T-helper 2 cell treated with Interferon-gamma antibody and Interleukin-4, amounts not matched to agents 100 ng/mL and 5 ng/mL, for 36 hours (primary cell): ENCODE results near the gene LRRC75B. TPM values are rescaled to one million over a fixed set of nuclear protein-coding genes. Genes with fewer than 3 reads are reported as not detected.
"Not testable (repeated sequence)": the region's sequence is repeated elsewhere in the genome, so short reads cannot be mapped to it uniquely, and the experiment has no call there.

Source experiments
- intact Hi-C: fragments of 100-400 bp; cut with micrococcal nuclease; formaldehyde crosslinking; loops from one replicate; pipeline ENCODE4 v1.15.1; 2023
- total RNA-seq: library from RNA; stranded (reverse); gene quantifications from 2 replicates; pipeline ENCODE4 v1.2.3, GENCODE V29; 2022

LRRC75B gene
- total RNA-seq, 1 donor from 2014 or later = 1.7 TPM

GRCh38 chr22:24555165-24556039 lies 37.5 kb downstream of the LRRC75B start, which contains the start of gene SNRPD3:
TSS of gene SNRPD3 (plus strand) at chr22:24555999. CDS start at chr22:24557675, 1,676 bp downstream.
- intact Hi-C loops = no loop called here

DNA sequence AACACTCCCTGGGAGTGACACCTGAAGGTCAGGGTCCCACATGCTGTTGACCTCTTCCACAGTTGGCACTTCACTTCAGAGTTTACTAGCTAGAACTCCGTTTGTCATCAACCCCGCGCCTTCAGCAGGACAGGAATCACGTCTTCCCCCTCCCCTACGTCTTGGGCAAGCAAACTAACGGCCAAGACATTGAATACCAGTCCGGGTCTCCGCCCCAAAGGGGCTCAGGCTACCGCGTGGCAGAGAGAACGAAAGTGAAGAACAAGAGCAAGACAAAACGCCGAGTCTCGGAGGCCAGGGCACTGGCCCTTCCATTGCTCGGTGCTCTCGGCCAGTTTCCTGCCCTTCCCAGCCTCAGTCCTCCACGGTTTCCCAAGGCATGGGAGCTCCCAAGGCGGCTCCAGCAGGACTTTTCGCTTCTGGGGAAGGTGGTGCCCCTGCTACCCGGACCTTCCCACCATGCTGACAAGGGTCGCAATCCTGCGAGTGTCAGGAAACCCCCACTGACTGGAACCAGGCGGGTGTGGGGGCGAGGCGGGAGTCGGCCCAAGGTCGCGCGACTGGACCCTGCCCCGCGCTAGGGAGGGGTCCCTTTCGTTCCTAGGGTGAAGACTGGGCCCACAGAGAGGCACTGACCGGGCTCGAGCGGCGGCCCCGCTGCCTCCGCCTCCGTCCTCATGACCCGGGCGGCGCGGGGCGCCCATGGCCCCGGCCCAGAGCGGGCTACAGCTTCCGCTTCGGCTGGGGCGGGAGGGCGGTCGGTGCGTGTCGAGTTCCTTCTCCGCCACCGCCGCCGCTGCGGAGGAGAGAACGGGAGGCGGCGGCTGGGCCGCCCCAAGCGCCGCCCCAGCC lies 38.3 kb downstream of the LRRC75B start, which contains the start of gene GUCD1:
Gene GUCD1 (minus strand): TSS at position 826 of the 852 bp plus-strand sequence. CDS start 147 bp downstream, at position 679.
- intact Hi-C loops = no loop called here

DNA sequence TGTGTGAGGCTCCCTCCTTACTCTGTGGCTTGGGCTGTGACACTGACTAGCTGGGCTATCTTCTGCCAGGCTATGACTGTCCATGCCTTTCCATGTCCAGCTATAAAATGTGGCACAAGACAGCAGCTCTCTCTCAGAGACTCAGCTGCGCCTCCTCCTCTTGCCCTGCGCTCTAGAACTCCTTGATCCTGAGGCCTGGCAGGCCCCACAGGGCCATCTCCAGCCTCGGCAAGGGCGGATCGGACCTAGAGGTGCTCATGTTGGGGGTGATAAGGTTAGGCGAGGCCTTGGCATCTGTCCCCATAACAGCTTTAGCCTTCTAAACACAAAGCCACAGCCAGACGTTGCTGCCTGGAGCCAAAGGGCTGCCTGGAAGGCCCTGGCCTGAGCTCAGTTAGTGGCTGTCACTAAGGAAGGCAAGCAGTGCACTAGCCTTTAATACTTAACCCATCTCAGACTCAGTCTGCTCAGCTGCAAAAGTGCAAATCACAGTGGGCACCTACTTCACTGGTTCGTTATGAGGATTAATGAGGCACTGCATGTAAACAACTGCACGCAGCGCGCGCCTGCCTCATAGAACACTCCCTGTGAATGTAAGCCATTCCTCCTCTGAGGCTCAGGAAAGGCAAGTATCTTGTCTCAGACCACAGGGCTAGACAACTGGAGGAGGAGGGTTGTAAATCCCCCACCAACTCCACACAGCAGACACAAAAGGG lies 39.1 kb downstream of the LRRC75B start:
- intact Hi-C loops = no loop called here

- intact Hi-C loops = not testable (repeated sequence)
Observed at GRCh38 chr22:24552503-24553286, 40.2 kb downstream of the LRRC75B start.

DNA sequence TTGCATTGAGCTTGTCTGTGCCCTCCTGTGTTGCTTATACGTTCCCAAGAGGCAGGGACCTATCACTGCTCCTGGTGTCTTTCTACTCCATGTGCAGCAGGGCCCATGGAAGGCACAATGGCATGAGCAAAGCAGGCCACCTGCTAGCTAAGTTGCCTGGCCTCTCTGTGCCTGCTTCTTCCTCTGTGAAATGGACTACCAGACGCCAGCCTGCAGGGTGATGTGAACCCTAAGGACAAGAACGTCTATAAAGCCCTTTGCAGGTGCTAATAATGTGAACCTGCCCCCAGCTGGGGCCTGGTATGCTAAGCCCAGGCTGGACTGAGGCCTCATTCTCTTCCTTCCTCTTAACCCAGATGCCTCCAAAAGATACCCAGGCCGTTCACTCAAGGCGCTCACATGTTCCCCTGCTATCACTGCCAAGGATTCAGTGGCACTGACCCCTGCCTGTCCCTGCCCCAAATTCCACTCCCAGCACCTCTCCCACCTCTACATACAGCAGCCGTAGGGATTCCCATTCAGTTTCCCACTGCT lies 41.9 kb downstream of the LRRC75B start:
- intact Hi-C loops = no loop called here

- intact Hi-C loops = no loop called here
Observed at GRCh38 chr22:24550028-24550901, 42.6 kb downstream of the LRRC75B start.

DNA sequence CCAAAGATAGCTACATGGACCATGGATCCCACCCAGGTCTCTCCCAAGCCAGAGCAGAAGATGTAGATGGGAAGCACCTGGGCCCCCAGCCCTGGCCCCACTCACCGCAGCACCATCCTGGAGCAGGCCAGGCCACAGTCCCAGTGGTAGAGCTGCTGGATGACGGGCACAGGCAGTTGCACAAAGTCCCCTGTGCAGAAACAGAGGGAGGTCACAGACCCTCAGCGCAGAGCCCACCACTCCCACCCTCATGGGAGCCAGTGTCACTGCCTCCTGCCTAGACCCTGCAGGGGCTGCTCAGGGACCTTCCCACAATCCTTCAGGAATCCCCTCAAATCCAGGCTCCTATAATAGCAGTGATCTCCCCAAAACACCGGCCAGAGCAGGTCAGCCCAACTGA lies 44.1 kb downstream of the LRRC75B start:
- intact Hi-C loops = no loop called here

GRCh38 chr22:24543679-24544243 lies 49.1 kb downstream of the LRRC75B start:
- intact Hi-C loops = no loop called here

GRCh38 chr22:24543185-24543601 lies 49.7 kb downstream of the LRRC75B start:
- intact Hi-C loops = no loop called here

GRCh38 chr22:24542641-24543040 lies 50.2 kb downstream of the LRRC75B start:
- intact Hi-C loops = no loop called here

DNA sequence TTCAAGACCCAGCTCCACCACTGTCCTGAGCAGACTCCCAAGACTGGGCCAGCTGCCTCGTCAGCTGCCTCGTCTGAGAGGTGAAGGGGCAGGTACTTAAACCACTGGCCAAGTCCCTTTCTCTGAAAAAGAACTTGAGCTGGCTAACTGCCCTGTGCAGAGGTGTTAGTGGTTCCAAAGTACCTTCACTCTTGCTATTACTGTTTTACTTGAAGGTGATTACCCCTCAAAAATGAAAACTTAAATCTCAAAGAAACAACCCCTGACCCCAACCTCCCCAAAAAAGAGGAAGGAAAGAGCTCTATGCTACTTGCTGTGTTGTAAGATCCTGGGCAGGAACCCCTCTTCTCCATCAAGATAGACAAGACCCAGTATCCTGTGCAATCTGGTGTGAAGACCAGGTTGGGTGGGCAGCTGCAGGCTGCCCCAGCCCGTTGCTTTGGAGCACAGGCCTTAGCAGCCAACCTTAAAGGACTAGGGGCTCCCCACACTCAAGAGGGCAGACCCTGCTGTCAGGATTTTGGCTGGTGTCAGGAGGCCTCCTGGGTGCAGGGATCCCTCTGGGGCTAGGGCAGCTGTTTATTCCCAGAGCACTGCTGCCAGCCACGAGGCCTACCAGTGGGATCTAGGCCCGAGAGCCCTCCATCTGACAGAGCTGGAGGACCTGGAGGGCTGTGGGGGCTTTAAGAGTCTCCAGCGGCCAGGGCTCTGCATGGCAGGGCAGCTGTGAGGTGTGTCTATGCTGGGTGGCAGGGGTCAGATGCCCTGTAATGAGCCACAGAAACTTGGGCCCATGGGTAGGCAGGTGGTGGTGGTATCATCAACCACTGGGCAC lies 51.0 kb downstream of the LRRC75B start:
- intact Hi-C loops = no loop called here

GRCh38 chr22:24540470-24540869 lies 52.4 kb downstream of the LRRC75B start:
- intact Hi-C loops = no loop called here

GRCh38 chr22:24536089-24536488 lies 56.8 kb downstream of the LRRC75B start:
- intact Hi-C loops = no loop called here

Other genes with a start within 250 kb of the LRRC75B start
- 14.1 and 17.9 TPM in 2 replicates for gene ADORA2A, start 165.5 kb downstream of the LRRC75B start, total RNA-seq
- 0.09 and 0.16 TPM in 2 replicates for gene UPB1, start 97.7 kb downstream of the LRRC75B start, total RNA-seq
- gene GUCD1, start 37.9 kb downstream of the LRRC75B start, total RNA-seq = 127 and 131 TPM in 2 replicates
- gene SNRPD3, start 37.1 kb downstream of the LRRC75B start, total RNA-seq = 116 and 118 TPM in 2 replicates
- 47.1 and 47.3 TPM in 2 replicates for gene GGT1, start 10.1 kb upstream of the LRRC75B start, total RNA-seq
- not detected in 2 replicates for gene PIWIL3, start 181.6 kb upstream of the LRRC75B start, total RNA-seq
- 0.18 and 0.43 TPM in 2 replicates for gene SGSM1, start 213.1 kb upstream of the LRRC75B start, total RNA-seq